Measurements from ENCODE around the gene CBX1.

DNA sequence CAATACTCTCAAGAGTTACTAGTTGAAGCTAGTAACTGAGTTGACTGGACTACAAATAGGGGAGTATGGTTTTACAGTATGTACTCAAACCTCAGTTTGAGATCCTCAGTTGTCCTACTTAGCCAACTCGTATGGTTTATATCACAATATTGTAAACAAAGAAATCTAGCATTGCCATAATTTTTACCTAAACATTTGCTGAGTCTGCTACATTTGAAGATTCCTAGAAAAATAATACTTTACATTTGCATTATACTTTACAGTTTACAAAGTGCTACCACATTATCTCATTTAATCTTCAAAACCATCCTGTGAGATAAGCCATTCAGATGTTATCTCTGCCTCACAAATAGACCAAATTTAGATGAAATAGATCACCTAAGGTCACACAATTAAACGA is 16.3 kb downstream of the CBX1 start:
- no peak for TF ChIP-seq JUNB (IDR thresholded peaks at IDR 0.05; ENCODE audit: unreplicated experiment)
- TF ChIP-seq POLR2AphosphoS5 (IDR thresholded peaks at IDR 0.05; ENCODE audit: low read depth) = no peak

All from GM23338 (cell line).